GM12878 (cell line): ENCODE results near the gene CDC5L. TPM values are rescaled to one million over a fixed set of nuclear protein-coding genes. Genes with fewer than 3 reads are reported as not detected.

Experiments used
- ATAC-seq: fragments of 200-7000 bp; cut with Tn5 transposase; 3 replicates; pipeline ENCODE4 v1.9.1; 2020; ENCODE audit warnings: mild to moderate bottlenecking, moderate library complexity
- BruUV-seq: library from RNA; stranded (reverse); fragments of 400-500 nt; replicated peaks from 2 replicates; lab custom pipeline; 2021; lab: Mats Ljungman, UMichigan
- CTCF ChIA-PET: fragments of 300-600 bp; sonication (Branson Sonifier 250); formaldehyde crosslinking; extraction: SDS; loops from one replicate; lab custom pipeline; 2021; ENCODE audit warnings: inconsistent platforms; lab: Yijun Ruan, JAX
- POLR2A ChIA-PET: fragments of 350-600 bp; formaldehyde crosslinking; extraction: SDS; loops from one replicate; lab custom pipeline; 2021; ENCODE audit warnings: inconsistent platforms; lab: Charles Lee
- RAD21 ChIA-PET: fragments of 300-600 bp; sonication (Branson Sonifier 250); formaldehyde crosslinking; loops from one replicate; lab custom pipeline; 2023; ENCODE audit warnings: antibody characterized with exemption; ENCODE audit not compliant: unreplicated experiment; lab: Charles Lee
- SMC1A ChIA-PET: fragments of 300-600 bp; sonication (Branson Sonifier 250); formaldehyde crosslinking; loops from one replicate; lab custom pipeline; 2023; ENCODE audit not compliant: unreplicated experiment, uncharacterized antibody; lab: Charles Lee
- DNase-seq: peaks from one replicate; pipeline ENCODE4 v3.0.0-alpha.2; 2011; ENCODE audit warnings: low read depth, low spot score
- FAIRE-seq: peaks from 3 replicates; lab custom pipeline; 2011; peaks lifted over from hg19 to GRCh38; lab: Jason Lieb, UNC
- H2AFZ ChIP-seq: 2 replicates; pipeline ENCODE4 v1.6.0; 2011; ENCODE audit warnings: low read depth, low read length, control low read depth; ENCODE audit not compliant: control insufficient read depth
- H3K27ac ChIP-seq: 2 replicates; pipeline ENCODE4 v1.5.1; 2011; ENCODE audit warnings: control low read depth; ENCODE audit not compliant: control insufficient read depth, insufficient read depth
- H3K27me3 ChIP-seq, 2 experiments: replicated peaks in 1 of 2; 2 replicates each; pipeline versions ENCODE4 v1.6.0 to v1.6.1; 2011; ENCODE audit warnings: low read length in 1 of 2; ENCODE audit not compliant: control insufficient read depth in 2 of 2, insufficient read depth in 2 of 2
- H3K36me3 ChIP-seq, 2 experiments: 2 replicates each; pipeline ENCODE4 v1.5.1; 2011; ENCODE audit warnings: low read length in 1 of 2; ENCODE audit not compliant: control insufficient read depth in 2 of 2, insufficient read depth in 2 of 2
- H3K4me1 ChIP-seq: 2 replicates; pipeline ENCODE4 v1.6.1; 2011; ENCODE audit warnings: mild to moderate bottlenecking, low read length, moderate library complexity, mixed read lengths; ENCODE audit not compliant: control insufficient read depth, insufficient read depth
- H3K4me2 ChIP-seq: 2 replicates; pipeline ENCODE4 v1.6.0; 2011; ENCODE audit warnings: control low read depth; ENCODE audit not compliant: control insufficient read depth, insufficient read depth
- H3K4me3 ChIP-seq: fragments of 200-600 bp; sonication (generic); 2 replicates; pipeline ENCODE4 v1.5.1; 2016
- H3K79me2 ChIP-seq: 2 replicates; pipeline ENCODE4 v1.6.0; 2011; ENCODE audit warnings: low read length; ENCODE audit not compliant: control insufficient read depth, insufficient read depth
- H3K9ac ChIP-seq: 2 replicates; pipeline ENCODE4 v1.8.0; 2011; ENCODE audit warnings: low read length, control low read depth, mixed read lengths; ENCODE audit not compliant: control insufficient read depth, insufficient read depth
- H3K9me3 ChIP-seq: replicated peaks from 3 replicates; pipeline ENCODE4 v1.5.1; 2011; ENCODE audit warnings: mild to moderate bottlenecking, low read length; ENCODE audit not compliant: control insufficient read depth, insufficient read depth
- H4K20me1 ChIP-seq: 2 replicates; pipeline ENCODE4 v1.6.0; 2011; ENCODE audit not compliant: control insufficient read depth, insufficient read depth
- ATF7 ChIP-seq: fragments of 450-650 bp; IDR thresholded peaks from 2 replicates; pipeline ENCODE4 v1.6.1; 2016; ENCODE audit warnings: low read depth, mild to moderate bottlenecking
- GABPA ChIP-seq: IDR thresholded peaks from 2 replicates; pipeline ENCODE4 v1.6.1; 2014; ENCODE audit warnings: antibody characterized with exemption, low read depth, mild to moderate bottlenecking, inconsistent platforms
- ZNF217 ChIP-seq: fragments of 450-650 bp; IDR thresholded peaks from 2 replicates; pipeline ENCODE4 v1.6.1; 2017; ENCODE audit warnings: antibody characterized with exemption, mild to moderate bottlenecking
- WGBS: methylation state at CpG from one replicate; pipeline ENCODE4 v1.1.6; 2016; ENCODE audit warnings: low lambda C conversion rate; ENCODE audit not compliant: insufficient replicate concordance, insufficient coverage; ENCODE audit errors: missing lambda C conversion rate; 5-methylcytosine and 5-hydroxymethylcytosine counted together
- in situ Hi-C: fragments of 300-500 bp; cut with MboI; formaldehyde crosslinking; loops from 9 replicates; pipeline ENCODE4 v1.14.3; 2018; ENCODE audit warnings: mixed read lengths
- intact Hi-C: fragments of 100-400 bp; cut with micrococcal nuclease; formaldehyde crosslinking; loops from one replicate; pipeline ENCODE4 v1.14.2; 2022; ENCODE audit not compliant: unreplicated experiment
- polyA plus RNA-seq, 11 experiments: library from polyadenylated mRNA; depleted of rRNA in 4 of 11; unstranded in 6 of 11; stranded (reverse) in 5 of 11; fragments of >200 nt; fragmentation: Nextera tagmentation in 4 of 11; fragmentation: Illumina TruSeq in 1 of 11; extraction: Ambion mirVana in 4 of 11; extraction: Trizol in 1 of 11; gene quantifications; 1 replicate in 1 of 11; 2 replicates in 10 of 11; pipeline versions ENCODE4 v1.2.1 to v1.2.3, GENCODE V29; 2011 to 2016; ENCODE audit warnings: inconsistent platforms in 2 of 11, missing spikeins in 2 of 11, low read depth in 1 of 11
- total RNA-seq, 4 experiments: library from RNA; depleted of rRNA in 3 of 4; stranded (reverse); fragments of >200 nt in 3 of 4; fragmentation: Illumina TruSeq in 1 of 4; extraction: Trizol in 1 of 4; gene quantifications; 2 replicates each; pipeline versions ENCODE4 v1.2.1 to v1.2.3, GENCODE V29; 2013 to 2021
- TF ChIP-seq, protein P1 (sequence below): fragments of 450-650 bp; IDR thresholded peaks from 2 replicates; pipeline ENCODE4 v1.6.1; 2016; ENCODE audit warnings: mild to moderate bottlenecking
- TF ChIP-seq, protein P2 (sequence below): fragments of 450-650 bp; formaldehyde crosslinking; IDR thresholded peaks from 2 replicates; pipeline ENCODE4 v1.5.0; 2022; ENCODE audit warnings: mild to moderate bottlenecking, missing genetic modification characterization

The CDC5L gene
- total and polyA plus RNA-seq, 10 of the 15 experiments (the other 5 are each of a cell fraction or from before 2014, with no cell fraction given), result 13.2 to 29.4 (median 18.8) TPM

DNA sequence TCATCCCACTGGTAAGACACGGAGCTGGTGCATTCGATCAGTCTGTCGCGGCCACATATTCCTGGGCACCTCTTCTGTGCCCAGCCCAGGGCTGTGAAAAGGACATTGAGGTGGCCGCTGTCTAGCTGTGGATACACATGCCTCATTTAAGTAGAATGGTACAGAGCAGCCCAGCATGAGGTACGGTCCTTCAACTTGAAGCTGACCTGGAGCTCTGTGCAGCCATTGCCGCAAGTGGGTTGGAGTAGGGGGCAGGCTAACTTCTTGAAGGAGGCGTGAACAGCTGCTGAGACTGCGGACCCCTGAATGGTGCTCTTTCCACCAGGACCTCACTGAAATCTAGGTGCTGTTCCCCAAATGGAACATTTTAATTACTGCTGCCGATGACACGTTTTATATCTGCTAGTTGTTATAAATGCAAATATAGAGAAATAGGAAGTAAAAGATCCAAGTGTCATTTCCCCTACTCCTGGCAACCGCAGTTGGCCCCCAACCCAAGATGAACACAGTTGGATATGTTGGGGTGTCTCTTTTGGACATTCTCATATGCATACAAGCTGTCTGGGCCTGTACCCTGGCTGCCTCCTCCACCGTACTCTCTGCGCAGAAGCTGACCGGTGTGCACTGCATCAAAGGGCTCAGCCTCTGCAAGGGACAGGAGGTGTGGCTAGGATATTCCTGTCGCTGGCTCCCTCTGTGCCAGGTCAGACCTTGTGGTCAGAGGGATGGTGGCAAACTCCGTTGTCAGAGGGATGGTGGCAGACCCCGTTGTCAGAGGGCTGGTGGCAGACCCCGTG, 86.1 kb downstream of the CDC5L start (continued):
- TF ChIP-seq ATF7 (no peak), GABPA (no peak)
- TF ChIP-seq, protein P1, sequence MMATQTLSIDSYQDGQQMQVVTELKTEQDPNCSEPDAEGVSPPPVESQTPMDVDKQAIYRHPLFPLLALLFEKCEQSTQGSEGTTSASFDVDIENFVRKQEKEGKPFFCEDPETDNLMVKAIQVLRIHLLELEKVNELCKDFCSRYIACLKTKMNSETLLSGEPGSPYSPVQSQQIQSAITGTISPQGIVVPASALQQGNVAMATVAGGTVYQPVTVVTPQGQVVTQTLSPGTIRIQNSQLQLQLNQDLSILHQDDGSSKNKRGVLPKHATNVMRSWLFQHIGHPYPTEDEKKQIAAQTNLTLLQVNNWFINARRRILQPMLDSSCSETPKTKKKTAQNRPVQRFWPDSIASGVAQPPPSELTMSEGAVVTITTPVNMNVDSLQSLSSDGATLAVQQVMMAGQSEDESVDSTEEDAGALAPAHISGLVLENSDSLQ, result no peak
- TF ChIP-seq, protein P2, sequence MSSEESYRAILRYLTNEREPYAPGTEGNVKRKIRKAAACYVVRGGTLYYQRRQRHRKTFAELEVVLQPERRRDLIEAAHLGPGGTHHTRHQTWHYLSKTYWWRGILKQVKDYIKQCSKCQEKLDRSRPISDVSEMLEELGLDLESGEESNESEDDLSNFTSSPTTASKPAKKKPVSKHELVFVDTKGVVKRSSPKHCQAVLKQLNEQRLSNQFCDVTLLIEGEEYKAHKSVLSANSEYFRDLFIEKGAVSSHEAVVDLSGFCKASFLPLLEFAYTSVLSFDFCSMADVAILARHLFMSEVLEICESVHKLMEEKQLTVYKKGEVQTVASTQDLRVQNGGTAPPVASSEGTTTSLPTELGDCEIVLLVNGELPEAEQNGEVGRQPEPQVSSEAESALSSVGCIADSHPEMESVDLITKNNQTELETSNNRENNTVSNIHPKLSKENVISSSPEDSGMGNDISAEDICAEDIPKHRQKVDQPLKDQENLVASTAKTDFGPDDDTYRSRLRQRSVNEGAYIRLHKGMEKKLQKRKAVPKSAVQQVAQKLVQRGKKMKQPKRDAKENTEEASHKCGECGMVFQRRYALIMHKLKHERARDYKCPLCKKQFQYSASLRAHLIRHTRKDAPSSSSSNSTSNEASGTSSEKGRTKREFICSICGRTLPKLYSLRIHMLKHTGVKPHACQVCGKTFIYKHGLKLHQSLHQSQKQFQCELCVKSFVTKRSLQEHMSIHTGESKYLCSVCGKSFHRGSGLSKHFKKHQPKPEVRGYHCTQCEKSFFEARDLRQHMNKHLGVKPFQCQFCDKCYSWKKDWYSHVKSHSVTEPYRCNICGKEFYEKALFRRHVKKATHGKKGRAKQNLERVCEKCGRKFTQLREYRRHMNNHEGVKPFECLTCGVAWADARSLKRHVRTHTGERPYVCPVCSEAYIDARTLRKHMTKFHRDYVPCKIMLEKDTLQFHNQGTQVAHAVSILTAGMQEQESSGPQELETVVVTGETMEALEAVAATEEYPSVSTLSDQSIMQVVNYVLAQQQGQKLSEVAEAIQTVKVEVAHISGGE (CRISPR knock-in tag), result no peak

DNA sequence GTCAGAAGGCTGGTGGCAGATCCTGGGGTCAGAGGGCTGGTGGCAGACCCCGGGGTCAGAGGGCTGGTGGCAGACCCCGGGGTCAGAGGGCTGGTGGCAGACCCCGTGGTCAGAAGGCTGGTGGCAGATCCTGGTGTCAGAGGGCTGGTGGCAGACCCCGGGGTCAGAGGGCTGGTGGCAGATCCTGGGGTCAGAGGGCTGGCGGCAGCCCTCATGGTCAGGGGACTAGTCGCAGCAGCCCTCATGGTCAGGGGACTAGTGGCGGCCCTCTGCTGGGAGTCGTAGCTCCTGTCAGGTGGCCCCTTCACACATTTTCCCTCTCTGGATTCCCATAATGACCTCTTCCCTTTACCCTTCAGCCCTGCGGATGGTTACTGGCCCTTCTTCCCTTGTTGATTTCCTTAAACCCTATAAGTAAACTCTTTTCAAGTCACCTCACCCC, 86.7 kb downstream of the CDC5L start:
- CTCF ChIA-PET, result interaction anchor here (2.3 to 2.6 kb wide), 2 partner anchors 9 to 205 kb away, joined by 5 to 15 read pairs; no protein-coding TSS in a partner anchor
- Histone ChIP-seq H3K4me3 (no peak overlapping the region), H3K4me2 (no peak overlapping the region), H2AFZ (no peak overlapping the region), H3K27me3 (no peaks in the 10 kb centered on the region; a peak in 3 of 4 replicates)
- WGBS, result 29% methylated on average over 7 of the region's 9 CpGs
- TF ChIP-seq ZNF217, result no peak
- TF ChIP-seq, all 136 proteins: peak for 0
- no peak overlapping the region for H3K27ac ChIP-seq
- ChIA-PET POLR2A (no interaction called here), RAD21 (interaction anchor here (2.5 kb wide), 1 partner anchor 1447 kb away, joined by 19 read pairs; no protein-coding TSS in a partner anchor), SMC1A (no interaction called here)
- no peaks in the 10 kb centered on the region for H3K9me3 ChIP-seq
- no peak for ATAC-seq
- no peak for DNase-seq
- no peaks in the 10 kb centered on the region for H4K20me1 ChIP-seq
- no peaks in the 10 kb centered on the region for H3K36me3 ChIP-seq
- intact Hi-C loops, result loop anchor here (2.0 kb wide), 1 partner anchor 1449 kb away; no protein-coding TSS in a partner anchor
- no peak overlapping the region for H3K9ac ChIP-seq
- in situ Hi-C loops, result loop anchor here (5.0 kb wide), 1 partner anchor 1448 kb away; no protein-coding TSS in a partner anchor
- BruUV-seq, result no TSS peak
- no peak for FAIRE-seq
- H3K4me1 ChIP-seq, result no peaks in the 10 kb centered on the region
- H3K79me2 ChIP-seq, result no peaks in the 10 kb centered on the region
